ENCODE measurements around the gene KIAA0232. TPM values are rescaled to one million over a fixed set of nuclear protein-coding genes. Genes with fewer than 3 reads are reported as not detected.

Gene KIAA0232
- total RNA-seq, 1 experiment from 2014 or later: 10.9 TPM

DNA sequence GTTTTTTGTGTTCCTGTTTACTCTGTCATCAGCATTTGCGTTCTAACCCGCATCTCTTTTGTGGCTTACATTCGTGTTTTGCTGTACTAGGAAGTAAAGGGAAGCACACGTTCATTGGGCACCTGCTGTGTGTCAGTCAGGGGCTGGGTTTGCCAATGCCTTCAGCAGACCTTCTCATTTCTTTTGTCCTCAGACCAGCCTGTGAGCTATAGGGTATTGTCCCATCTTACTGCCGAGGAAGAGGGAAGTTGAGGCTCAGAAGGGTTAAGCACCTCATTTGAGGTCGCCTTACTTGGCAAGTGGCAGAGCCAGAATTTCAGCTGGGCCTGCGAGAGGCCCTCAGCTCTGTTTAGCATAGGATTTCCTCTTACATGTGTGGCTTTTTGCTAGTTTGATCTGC lies 135.8 kb downstream of the KIAA0232 start:
- Histone ChIP-seq H3K4me3 (ENCODE audit: low read length) (no peak overlapping the region), H3K4me2 (ENCODE audit: low read depth, low read length, poor library complexity, severe bottlenecking) (no peak overlapping the region), H3K27me3 (ENCODE audit: low read length) (no peaks in the 10 kb centered on the region)

DNA sequence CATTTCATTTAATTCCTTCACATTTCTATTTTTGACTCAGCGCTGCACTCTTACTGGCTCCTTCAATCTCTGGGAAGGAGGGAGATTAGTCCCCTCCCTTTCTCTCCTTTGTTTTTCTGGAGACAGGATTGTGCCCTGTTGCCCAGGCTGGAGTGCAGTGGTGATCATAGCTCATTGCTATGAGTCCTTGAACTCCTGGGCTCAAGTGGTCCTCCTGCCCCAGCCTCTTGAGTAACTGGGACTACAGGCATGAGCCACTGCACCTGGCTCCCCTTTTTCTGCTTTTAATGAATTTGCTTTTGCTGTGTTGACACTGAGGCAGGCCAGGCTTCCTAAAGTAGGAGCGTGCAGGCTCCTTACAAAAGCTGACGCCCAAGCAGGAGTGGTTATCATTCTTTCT lies 137.6 kb downstream of the KIAA0232 start:
- no peak overlapping the region for H2AFZ ChIP-seq (ENCODE audit: low read length)
- no peak overlapping the region for H3K4me2 ChIP-seq (ENCODE audit: low read depth, low read length, poor library complexity, severe bottlenecking)
- no peaks in the 10 kb centered on the region for H3K9me2 ChIP-seq (replicated peaks; ENCODE audit: insufficient read depth, low read length)
- H3K4me3 ChIP-seq (ENCODE audit: low read length): no peak overlapping the region
- no peaks in the 10 kb centered on the region for H3K9me3 ChIP-seq (ENCODE audit: low read length)
- no peak overlapping the region for H3K9ac ChIP-seq (ENCODE audit: low read length)
- no peaks in the 10 kb centered on the region for H3K36me3 ChIP-seq (ENCODE audit: insufficient read depth, low read length)
- no peaks in the 10 kb centered on the region for H3K27me3 ChIP-seq (ENCODE audit: low read length)
- H3K27ac ChIP-seq (ENCODE audit: low read length): no peak overlapping the region
- H3K79me2 ChIP-seq (ENCODE audit: low read length): no peaks in the 10 kb centered on the region
- H4K20me1 ChIP-seq (ENCODE audit: insufficient read depth, low read depth, low read length): peaks cover 28% of the 10 kb centered on the region; the same call in 1 of the 2 replicates
- no peak for DNase-seq
- no peaks in the 10 kb centered on the region for H3K4me1 ChIP-seq (ENCODE audit: low read length)

More for the DNA sequence above, 135.8 kb downstream of the KIAA0232 start:
- H3K79me2 ChIP-seq (ENCODE audit: low read length): no peaks in the 10 kb centered on the region
- H2AFZ ChIP-seq (ENCODE audit: low read length): no peak overlapping the region
- H3K27ac ChIP-seq (ENCODE audit: low read length): no peak overlapping the region
- H3K9me3 ChIP-seq (ENCODE audit: low read length): no peaks in the 10 kb centered on the region
- H4K20me1 ChIP-seq (ENCODE audit: insufficient read depth, low read depth, low read length): peaks cover 30% of the 10 kb centered on the region; the same call in 1 of the 2 replicates
- no peaks in the 10 kb centered on the region for H3K36me3 ChIP-seq (ENCODE audit: insufficient read depth, low read length)
- H3K4me1 ChIP-seq (ENCODE audit: low read length): no peaks in the 10 kb centered on the region
- H3K9ac ChIP-seq (ENCODE audit: low read length): no peak overlapping the region
- DNase-seq: no peak
- H3K9me2 ChIP-seq (replicated peaks; ENCODE audit: insufficient read depth, low read length): no peaks in the 10 kb centered on the region

DNA sequence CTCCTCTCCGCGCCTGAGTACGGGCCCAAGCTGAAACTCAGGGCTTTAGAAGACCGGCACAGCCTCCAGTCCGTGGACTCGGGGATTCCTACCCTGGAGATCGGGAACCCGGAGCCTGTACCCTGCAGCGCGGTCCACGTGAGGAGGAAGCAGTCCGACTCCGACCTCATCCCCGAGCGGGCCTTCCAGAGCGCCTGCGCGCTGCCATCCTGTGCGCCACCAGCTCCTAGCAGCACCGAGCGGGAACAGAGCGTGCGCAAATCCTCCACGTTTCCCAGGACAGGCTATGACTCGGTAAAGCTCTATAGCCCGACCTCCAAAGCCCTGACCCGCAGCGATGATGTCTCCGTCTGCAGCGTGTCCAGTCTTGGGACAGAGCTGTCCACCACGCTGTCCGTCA lies 141.0 kb downstream of the KIAA0232 start:
- Histone ChIP-seq H4K20me1 (ENCODE audit: insufficient read depth, low read depth, low read length) (peaks cover 33% of the 10 kb centered on the region; the same call in 1 of the 2 replicates), H3K9ac (ENCODE audit: low read length) (no peak overlapping the region), H3K27me3 (ENCODE audit: low read length) (no peaks in the 10 kb centered on the region), H3K79me2 (ENCODE audit: low read length) (no peaks in the 10 kb centered on the region), H3K4me2 (ENCODE audit: low read depth, low read length, poor library complexity, severe bottlenecking) (no peak overlapping the region), H3K36me3 (ENCODE audit: insufficient read depth, low read length) (no peaks in the 10 kb centered on the region), H3K9me3 (ENCODE audit: low read length) (no peaks in the 10 kb centered on the region), H3K4me3 (ENCODE audit: low read length) (no peak overlapping the region), H3K9me2 (replicated peaks; ENCODE audit: insufficient read depth, low read length) (no peaks in the 10 kb centered on the region), H3K4me1 (ENCODE audit: low read length) (no peaks in the 10 kb centered on the region), H2AFZ (ENCODE audit: low read length) (no peak overlapping the region), H3K27ac (ENCODE audit: low read length) (no peak overlapping the region)
- no peak for DNase-seq

DNA sequence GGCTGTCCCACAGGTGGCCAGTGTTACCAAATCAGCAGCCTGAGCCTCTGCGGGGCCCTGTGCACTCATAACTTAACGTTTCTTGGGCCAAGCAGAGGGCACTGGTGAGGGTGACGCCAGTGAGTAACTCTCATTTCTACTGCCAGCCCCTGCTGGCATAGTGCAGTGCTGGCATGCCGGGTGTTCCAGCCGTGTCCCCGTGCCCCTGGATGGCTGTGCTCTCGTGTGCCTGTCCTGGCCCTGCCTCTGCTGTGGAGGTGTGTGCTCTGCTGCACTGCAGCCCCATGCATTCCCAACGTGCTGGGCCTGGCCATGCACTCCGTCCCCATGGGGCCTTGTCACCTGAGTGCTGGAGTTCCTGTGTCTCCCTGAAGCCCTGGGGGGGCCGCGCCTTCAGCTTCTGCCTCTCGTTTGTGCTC lies 141.8 kb downstream of the KIAA0232 start:
- no peaks in the 10 kb centered on the region for H3K36me3 ChIP-seq (ENCODE audit: insufficient read depth, low read length)
- no peaks in the 10 kb centered on the region for H3K9me3 ChIP-seq (ENCODE audit: low read length)
- H3K4me1 ChIP-seq (ENCODE audit: low read length): no peaks in the 10 kb centered on the region
- H3K4me2 ChIP-seq (ENCODE audit: low read depth, low read length, poor library complexity, severe bottlenecking): no peak overlapping the region
- H3K4me3 ChIP-seq (ENCODE audit: low read length): no peak overlapping the region
- DNase-seq: no peak
- no peak overlapping the region for H3K9ac ChIP-seq (ENCODE audit: low read length)
- H2AFZ ChIP-seq (ENCODE audit: low read length): no peak overlapping the region
- H3K27me3 ChIP-seq (ENCODE audit: low read length): no peaks in the 10 kb centered on the region
- no peak overlapping the region for H3K27ac ChIP-seq (ENCODE audit: low read length)
- no peaks in the 10 kb centered on the region for H3K79me2 ChIP-seq (ENCODE audit: low read length)
- no peaks in the 10 kb centered on the region for H3K9me2 ChIP-seq (replicated peaks; ENCODE audit: insufficient read depth, low read length)
- H4K20me1 ChIP-seq (ENCODE audit: insufficient read depth, low read depth, low read length): peaks cover 39% of the 10 kb centered on the region; the same call in 1 of the 2 replicates

- H3K27ac ChIP-seq (ENCODE audit: low read length): no peak overlapping the region
- H3K4me3 ChIP-seq (ENCODE audit: low read length): no peak overlapping the region
- H3K4me2 ChIP-seq (ENCODE audit: low read depth, low read length, poor library complexity, severe bottlenecking): no peak overlapping the region
- no peaks in the 10 kb centered on the region for H3K9me3 ChIP-seq (ENCODE audit: low read length)
- H3K27me3 ChIP-seq (ENCODE audit: low read length): no peaks in the 10 kb centered on the region
- no peaks in the 10 kb centered on the region for H3K79me2 ChIP-seq (ENCODE audit: low read length)
- no peak overlapping the region for H2AFZ ChIP-seq (ENCODE audit: low read length)
- peaks cover 41% of the 10 kb centered on the region; the same call in 1 of the 2 replicates for H4K20me1 ChIP-seq (ENCODE audit: insufficient read depth, low read depth, low read length)
- no peak overlapping the region for H3K9ac ChIP-seq (ENCODE audit: low read length)
- H3K36me3 ChIP-seq (ENCODE audit: insufficient read depth, low read length): no peaks in the 10 kb centered on the region
- no peaks in the 10 kb centered on the region for H3K9me2 ChIP-seq (replicated peaks; ENCODE audit: insufficient read depth, low read length)
- DNase-seq: no peak
- no peaks in the 10 kb centered on the region for H3K4me1 ChIP-seq (ENCODE audit: low read length)
These were observed 142.9 kb downstream of the KIAA0232 start for GRCh38 chr4:6925357-6925836.

- Histone ChIP-seq H3K4me1 (ENCODE audit: low read length) (no peaks in the 10 kb centered on the region), H3K9ac (ENCODE audit: low read length) (no peak overlapping the region), H3K27me3 (ENCODE audit: low read length) (no peaks in the 10 kb centered on the region), H3K9me3 (ENCODE audit: low read length) (no peaks in the 10 kb centered on the region), H3K36me3 (ENCODE audit: insufficient read depth, low read length) (no peaks in the 10 kb centered on the region), H3K79me2 (ENCODE audit: low read length) (no peaks in the 10 kb centered on the region), H3K4me2 (ENCODE audit: low read depth, low read length, poor library complexity, severe bottlenecking) (no peak overlapping the region), H3K9me2 (replicated peaks; ENCODE audit: insufficient read depth, low read length) (no peaks in the 10 kb centered on the region), H3K4me3 (ENCODE audit: low read length) (no peak overlapping the region), H4K20me1 (ENCODE audit: insufficient read depth, low read depth, low read length) (peaks cover 39% of the 10 kb centered on the region; the same call in 1 of the 2 replicates), H2AFZ (ENCODE audit: low read length) (no peak overlapping the region), H3K27ac (ENCODE audit: low read length) (no peak overlapping the region)
- no peak for DNase-seq
These were observed 143.6 kb downstream of the KIAA0232 start for GRCh38 chr4:6926081-6926480.

GRCh38 chr4:6926681-6927478 lies 144.4 kb downstream of the KIAA0232 start:
- Histone ChIP-seq H3K9me2 (replicated peaks; ENCODE audit: insufficient read depth, low read length) (no peaks in the 10 kb centered on the region), H4K20me1 (ENCODE audit: insufficient read depth, low read depth, low read length) (peaks cover 39% of the 10 kb centered on the region; the same call in 1 of the 2 replicates), H3K4me1 (ENCODE audit: low read length) (no peaks in the 10 kb centered on the region), H3K4me2 (ENCODE audit: low read depth, low read length, poor library complexity, severe bottlenecking) (no peak overlapping the region), H3K4me3 (ENCODE audit: low read length) (no peak overlapping the region), H2AFZ (ENCODE audit: low read length) (no peak overlapping the region), H3K79me2 (ENCODE audit: low read length) (no peaks in the 10 kb centered on the region), H3K9ac (ENCODE audit: low read length) (no peak overlapping the region), H3K27ac (ENCODE audit: low read length) (no peak overlapping the region), H3K27me3 (ENCODE audit: low read length) (no peaks in the 10 kb centered on the region), H3K9me3 (ENCODE audit: low read length) (no peaks in the 10 kb centered on the region), H3K36me3 (ENCODE audit: insufficient read depth, low read length) (no peaks in the 10 kb centered on the region)
- no peak for DNase-seq

GRCh38 chr4:6928081-6928480 lies 145.6 kb downstream of the KIAA0232 start:
- Histone ChIP-seq H3K9me2 (replicated peaks; ENCODE audit: insufficient read depth, low read length) (no peaks in the 10 kb centered on the region), H3K4me1 (ENCODE audit: low read length) (no peaks in the 10 kb centered on the region), H3K79me2 (ENCODE audit: low read length) (no peaks in the 10 kb centered on the region), H3K4me3 (ENCODE audit: low read length) (no peak overlapping the region), H2AFZ (ENCODE audit: low read length) (no peak overlapping the region), H3K27me3 (ENCODE audit: low read length) (no peaks in the 10 kb centered on the region), H3K36me3 (ENCODE audit: insufficient read depth, low read length) (no peaks in the 10 kb centered on the region), H3K27ac (ENCODE audit: low read length) (no peak overlapping the region), H4K20me1 (ENCODE audit: insufficient read depth, low read depth, low read length) (peaks cover 32% of the 10 kb centered on the region; the same call in 1 of the 2 replicates), H3K4me2 (ENCODE audit: low read depth, low read length, poor library complexity, severe bottlenecking) (no peak overlapping the region), H3K9ac (ENCODE audit: low read length) (no peak overlapping the region), H3K9me3 (ENCODE audit: low read length) (no peaks in the 10 kb centered on the region)
- no peak for DNase-seq

Data from Karpas-422 (cell line).